ENCODE measurements around the gene HMGN1.

GRCh38 chr21:39300587-39300986 lies 48.3 kb downstream of the HMGN1 start:
- TF ChIP-seq EP300 (conservative IDR thresholded peaks at IDR 0.05; ENCODE audit: poor library complexity, severe bottlenecking): no peak
- no peak for TF ChIP-seq POLR2AphosphoS5 (IDR thresholded peaks at IDR 0.05)
- TF ChIP-seq CTCF (IDR thresholded peaks at IDR 0.05; ENCODE audit: poor library complexity, severe bottlenecking): no peak
- TF ChIP-seq RAD21 (conservative IDR thresholded peaks at IDR 0.05): no peak
- no peak for TF ChIP-seq EZH2 (IDR thresholded peaks at IDR 0.05; ENCODE audit: borderline replicate concordance, insufficient read depth, low read length, poor library complexity, severe bottlenecking)

All from neural cell (in vitro differentiated cells).